ENCODE measurements around the gene BSDC1.
A peak's percentile ranks its signal among the peaks of the same experiment; 100 is the strongest.
"Not testable (repeated sequence)": the region's sequence is repeated elsewhere in the genome, so short reads cannot be mapped to it uniquely, and the experiment has no call there.

The BSDC1 gene

DNA sequence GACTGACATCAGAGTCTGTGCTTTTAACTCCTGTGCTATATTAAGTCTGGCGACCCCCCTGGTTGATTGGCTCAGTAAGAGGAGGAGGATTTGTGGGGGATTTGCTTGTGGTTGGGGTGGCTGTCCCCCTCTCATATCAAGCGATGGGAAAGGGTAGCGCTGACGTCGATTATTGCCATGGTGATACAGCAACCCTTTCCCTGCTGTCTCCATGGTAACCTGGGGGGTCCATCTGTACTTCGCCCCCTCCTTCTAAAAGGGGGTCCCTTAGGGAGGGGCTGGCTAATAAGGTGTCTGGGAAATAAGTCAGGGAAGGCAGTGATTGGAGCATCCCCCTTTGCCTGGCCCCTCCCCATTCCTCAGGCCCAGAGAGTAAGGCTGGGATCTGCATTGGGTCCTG lies 36.6 kb downstream of the BSDC1 start:
- H3K4me3 ChIP-seq (ENCODE audit: low read depth, low read length) = no peak overlapping the region
- TF ChIP-seq CTCF (IDR thresholded peaks at IDR 0.05; ENCODE audit: borderline replicate concordance, insufficient read depth, low read depth, low read length) = no peak

- no peak overlapping the region for H3K4me3 ChIP-seq (ENCODE audit: low read depth, low read length)
- no peak for TF ChIP-seq CTCF (IDR thresholded peaks at IDR 0.05; ENCODE audit: borderline replicate concordance, insufficient read depth, low read depth, low read length)
Observed at GRCh38 chr1:32356478-32356877, 37.8 kb downstream of the BSDC1 start.

DNA sequence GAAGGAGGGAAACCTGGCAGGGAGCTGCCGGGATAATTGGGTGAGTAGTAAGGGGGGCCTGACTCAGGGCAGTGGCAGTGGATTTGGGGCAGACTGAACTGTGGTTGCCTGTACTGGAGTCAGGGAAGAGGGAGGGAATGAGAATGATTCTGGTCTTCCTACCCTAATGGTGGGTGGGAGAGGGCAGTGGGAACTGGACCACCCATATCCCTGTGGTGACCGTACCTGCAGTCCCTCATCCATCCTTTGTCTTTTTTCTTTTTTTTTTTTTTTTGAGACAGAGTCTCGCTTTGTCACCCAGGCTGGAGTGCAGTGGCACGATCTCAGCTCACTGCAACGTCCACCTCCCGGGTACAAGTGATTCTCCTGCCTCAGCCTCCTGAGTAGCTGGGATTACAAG lies 38.5 kb downstream of the BSDC1 start:
- not testable (repeated sequence) for H3K4me3 ChIP-seq (ENCODE audit: low read depth, low read length)

- TF ChIP-seq CTCF (IDR thresholded peaks at IDR 0.05; ENCODE audit: borderline replicate concordance, insufficient read depth, low read depth, low read length) = no peak
- no peak overlapping the region for H3K4me3 ChIP-seq (ENCODE audit: low read depth, low read length)
Observed at GRCh38 chr1:32353886-32354570, 40.2 kb downstream of the BSDC1 start.

DNA sequence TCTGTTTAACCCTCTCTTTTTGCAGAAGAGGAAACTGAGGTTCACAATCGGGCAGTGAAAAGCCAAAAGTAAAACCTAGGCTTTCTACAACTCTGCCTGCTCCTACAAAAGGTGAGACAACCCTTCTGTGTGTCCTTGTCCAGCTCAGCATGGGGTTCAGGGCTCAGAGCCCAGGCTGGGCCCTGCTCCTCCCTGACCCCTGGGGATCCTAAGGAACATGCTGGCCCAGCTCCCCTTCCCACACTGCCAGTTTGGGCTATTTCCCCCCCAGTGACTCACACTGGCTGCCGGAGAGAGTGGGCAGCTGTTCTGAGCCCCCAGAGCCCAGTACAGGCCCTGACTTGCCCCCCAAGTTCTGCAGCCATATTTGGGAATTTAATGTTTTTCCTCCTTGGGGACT lies 40.8 kb downstream of the BSDC1 start:
- H3K4me3 ChIP-seq (ENCODE audit: low read depth, low read length) = no peak overlapping the region
- TF ChIP-seq CTCF (IDR thresholded peaks at IDR 0.05; ENCODE audit: borderline replicate concordance, insufficient read depth, low read depth, low read length) = no peak

DNA sequence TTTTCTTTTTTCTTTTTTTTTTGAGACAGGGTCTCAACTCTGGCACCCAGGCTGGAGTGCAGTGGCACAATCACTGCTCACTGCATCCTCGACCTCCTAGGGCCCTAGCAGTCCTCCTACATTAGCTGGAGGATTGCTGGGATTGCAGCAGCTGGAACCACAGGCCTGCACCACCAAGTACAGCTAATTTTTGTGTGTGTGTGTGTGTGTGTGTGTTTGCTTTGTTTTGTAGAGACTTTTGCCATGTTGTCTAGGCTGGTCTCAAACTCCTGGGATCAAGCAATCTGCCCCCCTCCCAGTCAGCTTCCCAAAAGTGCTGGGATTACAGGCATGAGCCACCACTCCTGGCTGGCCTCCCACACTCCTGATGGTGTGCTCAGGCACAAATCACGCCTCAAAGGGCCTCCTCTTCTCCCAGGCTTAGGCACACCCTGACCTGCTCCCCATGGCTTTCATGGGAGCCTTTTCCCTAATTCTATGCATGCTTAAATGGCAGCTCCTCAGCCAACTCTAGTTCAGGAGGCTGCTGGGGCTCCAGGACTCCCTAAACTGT lies 41.3 kb downstream of the BSDC1 start:
- no peak overlapping the region for H3K4me3 ChIP-seq (ENCODE audit: low read depth, low read length)
- no peak for TF ChIP-seq CTCF (IDR thresholded peaks at IDR 0.05; ENCODE audit: borderline replicate concordance, insufficient read depth, low read depth, low read length)

DNA sequence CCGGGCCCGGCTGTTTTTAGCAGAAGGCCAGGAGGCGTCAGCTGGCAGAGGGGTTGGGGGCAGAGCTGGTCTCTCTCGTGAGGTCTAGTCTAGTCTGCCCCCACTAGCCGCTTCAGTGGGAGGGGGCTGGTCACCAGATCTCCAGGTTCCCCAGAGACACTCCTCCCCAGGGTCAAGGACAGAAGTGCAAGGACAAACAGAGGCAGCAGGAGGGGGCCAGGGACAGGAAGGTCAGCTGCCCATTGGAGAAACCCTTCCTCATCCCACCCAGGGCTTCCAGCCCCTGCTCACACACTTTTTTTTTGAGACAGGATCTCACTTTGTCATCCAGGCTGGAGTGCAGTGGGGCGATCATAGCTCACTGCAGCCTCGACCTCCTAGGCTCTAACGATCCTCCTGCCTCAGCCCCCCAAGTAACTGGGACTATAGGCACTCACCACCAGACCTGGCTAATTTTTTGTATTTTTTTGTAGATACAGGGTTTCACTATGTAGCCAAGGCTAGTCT lies 41.9 kb downstream of the BSDC1 start:
- H3K4me3 ChIP-seq (ENCODE audit: low read depth, low read length) = peak overlapping the region; percentile 69
- no peak for TF ChIP-seq CTCF (IDR thresholded peaks at IDR 0.05; ENCODE audit: borderline replicate concordance, insufficient read depth, low read depth, low read length)

Data from GM12875 (cell line).